Adrenal gland (tissue), 12 donors: ENCODE results near the gene ADAMTSL1. TPM values are rescaled to one million over a fixed set of nuclear protein-coding genes. Genes with fewer than 3 reads are reported as not detected.

ENCODE experiments used
- DNase-seq, 7 donors: peaks; one replicate each; pipeline ENCODE4 v3.0.0-alpha.2; 2019 to 2020
- H3K27ac ChIP-seq, 5 donors: fragments of 200-600 bp; sonication (generic) in 4 of 5; 1 replicate in 3 of 5; 2 replicates in 2 of 5; pipeline versions ENCODE4 v1.5.1 to v1.8.0; 2016 to 2020; ENCODE audit warnings: mild to moderate bottlenecking in 1 of 5
- H3K27me3 ChIP-seq: fragments of 200-600 bp; 2 replicates; pipeline ENCODE4 v1.8.0; 2021
- H3K36me3 ChIP-seq, 2 donors: fragments of 200-600 bp; replicated peaks in 1 of 2; 1 replicate in 1 of 2; 2 replicates in 1 of 2; pipeline versions ENCODE4 v1.5.1 to v1.8.0; 2018 to 2022
- H3K4me1 ChIP-seq, 2 donors: fragments of 200-600 bp; replicated peaks in 1 of 2; 1 replicate in 1 of 2; 2 replicates in 1 of 2; pipeline versions ENCODE4 v1.5.1 to v1.8.0; 2018 to 2021
- H3K4me3 ChIP-seq, 4 donors: fragments of 200-600 bp; sonication (generic) in 3 of 4; one replicate each; pipeline ENCODE4 v1.5.1; 2016 to 2018
- H3K9me3 ChIP-seq, 3 donors: fragments of 200-600 bp; sonication (generic) in 1 of 3; replicated peaks in 1 of 3; 1 replicate in 2 of 3; 2 replicates in 1 of 3; pipeline versions ENCODE4 v1.5.1 to v1.8.0; 2016 to 2021
- POLR2A ChIP-seq, 2 donors: fragments of 450-650 bp; IDR thresholded peaks; one replicate each; pipeline ENCODE4 v1.6.1; 2017; ENCODE audit warnings: antibody characterized with exemption in 2 of 2, mild to moderate bottlenecking in 2 of 2, moderate library complexity in 1 of 2
- WGBS, 4 donors: extraction: QIAGEN DNeasy Blood & Tissue Kit in 2 of 4; methylation state at CpG; one replicate each; pipeline versions ENCODE4 v1.1.5 to v1.1.7; 2013 to 2017; 5-methylcytosine and 5-hydroxymethylcytosine counted together
- intact Hi-C, 2 donors: fragments of 100-400 bp; cut with DNase I; formaldehyde crosslinking; loops; one replicate each; pipeline versions ENCODE4 v1.14.1 to v1.15.0; 2022 to 2023
- polyA plus RNA-seq, 3 donors: library from polyadenylated mRNA; stranded (reverse); fragments of 200-250 nt in 2 of 3; fragments of 350-450 nt in 1 of 3; fragmentation: Illumina TruSeq in 1 of 3; extraction: RNeasy Lipid Tissue Mini Kit (QIAGEN cat#74804) in 1 of 3; gene quantifications; one replicate each; pipeline ENCODE4 v1.2.3, GENCODE V29; 2013 to 2014
- total RNA-seq, 9 donors: library from RNA; depleted of rRNA in 4 of 9; stranded (reverse); fragments of >200 nt in 4 of 9; fragments of 120-200 nt in 1 of 9; fragmentation: NEBNext Ultra II Directional in 1 of 9; extraction: Animal tissue kit (Norgen Biotek cat#: 25700) in 1 of 9; gene quantifications; one replicate each; pipeline versions ENCODE4 v1.1.0 to v1.2.4, GENCODE V29; 2013 to 2023
- TF ChIP-seq, protein P1 (sequence below), 6 experiments: fragments of 450-650 bp in 4 of 6; fragments of 200-600 bp in 2 of 6; sonication (generic) in 1 of 6; IDR thresholded peaks; 1 replicate in 5 of 6; 2 replicates in 1 of 6; pipeline versions ENCODE4 v1.5.1 to v1.8.0; 2016 to 2021; ENCODE audit warnings: antibody characterized with exemption in 6 of 6, mild to moderate bottlenecking in 2 of 6, moderate library complexity in 1 of 6
- donor health status: healthy with polysubstance abuse.
- donor health status: Bipolar disorder and iron deficiency.
- donor health status: DM: yes; HTN: yes; CAD: no.
- donor health status: DM: no; HTN: no; CAD: no.
- donor health status: DM: no; HTN: no; CAD: no.
- donor health status: DM: yes; HTN: yes; CAD: no.

ADAMTSL1 gene
- total and polyA plus RNA-seq, 12 donors = 4.9 to 38.1 (median 20.6) TPM

DNA sequence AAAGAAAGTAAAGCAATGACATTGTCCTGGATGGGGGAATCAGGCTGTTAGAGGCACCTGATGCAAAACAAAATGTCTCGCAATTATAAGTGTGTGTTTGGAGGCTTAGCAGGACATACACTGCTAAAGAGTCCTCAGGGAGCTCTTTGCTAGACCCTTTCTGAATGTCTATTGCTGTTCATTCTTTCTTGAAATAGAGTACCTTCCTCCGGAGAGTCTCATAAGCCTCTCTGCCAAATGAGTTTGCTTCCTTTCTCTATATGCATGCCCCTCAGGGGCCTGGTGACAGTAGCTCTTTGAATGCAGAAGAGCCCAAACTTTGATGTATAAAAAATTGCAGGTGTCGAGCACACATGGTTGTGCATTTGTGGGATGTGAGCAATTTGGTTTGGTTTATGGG, 26.4 kb upstream of the ADAMTSL1 start:
- peak overlapping the region in 1 of 5 donors; percentile 56 for H3K27ac ChIP-seq
- no peak for DNase-seq
- no peaks in the 10 kb centered on the region for H3K9me3 ChIP-seq
- peak overlapping the region in 1 of 4 donors; percentile 27 for H3K4me3 ChIP-seq
- intact Hi-C loops = loop anchor here in 1 of 2 donors (10.0 kb wide), 1 partner anchor 193 kb away; no protein-coding TSS in a partner anchor
- H3K27me3 ChIP-seq = no peaks in the 10 kb centered on the region
- 83 to 91% (median 84%) methylated on average over 3 of the region's 3 CpGs for WGBS, 4 donors
- peaks cover 0 to 14% of the 10 kb centered on the region in 2 donors for H3K4me1 ChIP-seq
- no peaks in the 10 kb centered on the region for H3K36me3 ChIP-seq
- TF ChIP-seq, protein P1, sequence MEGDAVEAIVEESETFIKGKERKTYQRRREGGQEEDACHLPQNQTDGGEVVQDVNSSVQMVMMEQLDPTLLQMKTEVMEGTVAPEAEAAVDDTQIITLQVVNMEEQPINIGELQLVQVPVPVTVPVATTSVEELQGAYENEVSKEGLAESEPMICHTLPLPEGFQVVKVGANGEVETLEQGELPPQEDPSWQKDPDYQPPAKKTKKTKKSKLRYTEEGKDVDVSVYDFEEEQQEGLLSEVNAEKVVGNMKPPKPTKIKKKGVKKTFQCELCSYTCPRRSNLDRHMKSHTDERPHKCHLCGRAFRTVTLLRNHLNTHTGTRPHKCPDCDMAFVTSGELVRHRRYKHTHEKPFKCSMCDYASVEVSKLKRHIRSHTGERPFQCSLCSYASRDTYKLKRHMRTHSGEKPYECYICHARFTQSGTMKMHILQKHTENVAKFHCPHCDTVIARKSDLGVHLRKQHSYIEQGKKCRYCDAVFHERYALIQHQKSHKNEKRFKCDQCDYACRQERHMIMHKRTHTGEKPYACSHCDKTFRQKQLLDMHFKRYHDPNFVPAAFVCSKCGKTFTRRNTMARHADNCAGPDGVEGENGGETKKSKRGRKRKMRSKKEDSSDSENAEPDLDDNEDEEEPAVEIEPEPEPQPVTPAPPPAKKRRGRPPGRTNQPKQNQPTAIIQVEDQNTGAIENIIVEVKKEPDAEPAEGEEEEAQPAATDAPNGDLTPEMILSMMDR (IDR thresholded peaks at IDR 0.05) = no peak
- no peak for TF ChIP-seq POLR2A (IDR thresholded peaks at IDR 0.05)

DNA sequence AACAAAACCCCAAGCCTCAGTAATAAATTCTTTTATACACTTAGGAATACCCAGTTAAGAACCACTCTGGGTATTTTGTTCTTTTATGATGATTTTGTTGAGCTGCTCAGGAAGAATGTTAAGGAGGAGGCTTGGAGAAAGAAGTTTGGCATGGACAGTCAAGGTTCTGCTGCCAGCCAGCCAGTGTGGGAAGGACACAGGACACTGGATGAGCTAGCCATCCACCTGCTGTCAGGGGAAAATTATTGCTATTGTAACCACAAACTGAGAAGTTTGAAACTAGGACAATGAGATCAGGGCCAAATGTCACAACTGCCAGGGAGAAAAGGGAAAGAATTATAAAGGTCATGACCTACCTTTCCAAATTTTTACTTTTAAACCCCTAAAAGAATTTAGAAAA, 25.9 kb upstream of the ADAMTSL1 start:
- intact Hi-C loops = loop anchor here in 1 of 2 donors (10.0 kb wide), 1 partner anchor 193 kb away; no protein-coding TSS in a partner anchor

DNA sequence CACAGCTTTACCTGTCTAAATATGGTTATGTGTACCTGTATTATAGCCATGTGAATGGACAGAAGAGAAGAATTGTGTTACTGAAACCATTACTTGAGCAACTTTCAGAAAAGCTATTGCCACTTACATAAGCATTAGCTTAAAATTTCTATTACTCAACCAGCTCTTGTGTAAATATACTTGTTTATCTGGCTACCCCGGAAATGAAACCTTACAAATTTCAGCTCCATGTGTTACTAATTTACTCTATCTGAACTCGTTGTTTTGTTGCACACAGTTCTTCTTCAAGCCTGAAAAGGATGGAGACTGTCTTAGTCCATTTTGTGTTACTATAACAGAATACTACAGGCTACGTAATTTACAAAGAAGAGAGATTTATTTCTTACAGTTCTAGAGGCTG, 22.5 kb upstream of the ADAMTSL1 start:
- Histone ChIP-seq H3K9me3 (no peaks in the 10 kb centered on the region), H3K27me3 (no peaks in the 10 kb centered on the region), H3K36me3 (no peaks in the 10 kb centered on the region), H3K4me1 (peaks cover 0 to 10% of the 10 kb centered on the region in 2 donors), H3K27ac (no peak overlapping the region), H3K4me3 (no peak overlapping the region)
- DNase-seq = no peak
- TF ChIP-seq, protein P1 (IDR thresholded peaks at IDR 0.05) = no peak
- no peak for TF ChIP-seq POLR2A (IDR thresholded peaks at IDR 0.05)
- WGBS, 4 donors = 67 to 80% (median 76%) methylated on average over 3 of the region's 3 CpGs
- intact Hi-C loops = no loop called here

More for the DNA sequence above, 25.9 kb upstream of the ADAMTSL1 start:
- Histone ChIP-seq H3K36me3 (no peaks in the 10 kb centered on the region), H3K4me1 (peaks cover 0 to 10% of the 10 kb centered on the region in 2 donors), H3K4me3 (no peak overlapping the region), H3K27ac (no peak overlapping the region), H3K27me3 (no peaks in the 10 kb centered on the region), H3K9me3 (no peaks in the 10 kb centered on the region)
- DNase-seq = peak in 1 of 7 donors; percentile 27
- TF ChIP-seq, protein P1 (IDR thresholded peaks at IDR 0.05) = no peak
- no peak for TF ChIP-seq POLR2A (IDR thresholded peaks at IDR 0.05)

DNA sequence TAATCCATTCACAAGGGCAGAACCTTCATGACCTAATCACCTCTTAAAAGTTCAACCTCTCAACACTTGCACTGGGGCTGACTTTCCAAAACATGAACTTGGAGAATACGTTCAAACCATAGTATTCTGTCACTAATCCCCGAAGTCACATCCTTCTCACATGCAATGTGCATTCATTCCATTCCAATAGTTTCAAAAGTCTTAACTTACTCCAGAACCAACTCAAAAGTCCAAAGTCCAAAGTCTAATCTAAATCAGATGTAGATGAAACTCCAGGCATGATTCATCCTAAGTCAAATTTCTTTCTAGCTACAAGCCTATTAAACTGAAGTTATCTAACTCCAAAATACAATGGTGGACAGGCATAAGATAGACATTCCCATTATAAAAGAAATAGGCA, 21.7 kb upstream of the ADAMTSL1 start:
- Histone ChIP-seq H3K27me3 (no peaks in the 10 kb centered on the region), H3K36me3 (no peaks in the 10 kb centered on the region), H3K4me3 (no peak overlapping the region), H3K9me3 (no peaks in the 10 kb centered on the region), H3K27ac (no peak overlapping the region), H3K4me1 (peaks cover 0 to 10% of the 10 kb centered on the region in 2 donors)
- DNase-seq = no peak
- 84 to 93% (median 90%) methylated on average over 2 of the region's 2 CpGs for WGBS, 4 donors
- intact Hi-C loops = no loop called here
- TF ChIP-seq, protein P1 (IDR thresholded peaks at IDR 0.05) = no peak
- no peak for TF ChIP-seq POLR2A (IDR thresholded peaks at IDR 0.05)
